ENCODE results near the gene NT5DC4. TPM values are rescaled to one million over a fixed set of nuclear protein-coding genes. Genes with fewer than 3 reads are reported as not detected.

Gene NT5DC4
- total RNA-seq, 1 experiment from 2014 or later, result 0.22 TPM

DNA sequence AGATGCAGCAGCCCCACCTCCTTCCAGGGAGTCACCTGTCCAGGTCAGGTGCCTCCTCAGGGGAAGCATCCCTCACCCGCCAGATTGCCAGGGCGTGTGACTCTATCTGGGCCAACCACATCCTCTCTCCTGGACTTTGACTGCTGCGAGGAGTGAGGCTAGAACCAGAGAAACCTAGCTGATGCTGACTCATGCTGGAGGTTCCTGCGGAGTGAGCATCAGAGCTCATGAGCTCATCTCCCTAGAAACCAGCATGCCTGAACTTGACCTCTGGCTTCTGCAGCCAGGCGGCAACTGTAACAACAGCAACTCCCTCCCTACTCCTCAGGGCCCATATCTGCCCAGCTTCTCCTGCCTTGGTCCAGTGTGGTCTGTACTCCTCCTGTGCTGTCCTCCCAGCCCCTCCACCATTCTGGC is 28.3 kb upstream of the NT5DC4 start (continued):
- TF ChIP-seq, protein P1, sequence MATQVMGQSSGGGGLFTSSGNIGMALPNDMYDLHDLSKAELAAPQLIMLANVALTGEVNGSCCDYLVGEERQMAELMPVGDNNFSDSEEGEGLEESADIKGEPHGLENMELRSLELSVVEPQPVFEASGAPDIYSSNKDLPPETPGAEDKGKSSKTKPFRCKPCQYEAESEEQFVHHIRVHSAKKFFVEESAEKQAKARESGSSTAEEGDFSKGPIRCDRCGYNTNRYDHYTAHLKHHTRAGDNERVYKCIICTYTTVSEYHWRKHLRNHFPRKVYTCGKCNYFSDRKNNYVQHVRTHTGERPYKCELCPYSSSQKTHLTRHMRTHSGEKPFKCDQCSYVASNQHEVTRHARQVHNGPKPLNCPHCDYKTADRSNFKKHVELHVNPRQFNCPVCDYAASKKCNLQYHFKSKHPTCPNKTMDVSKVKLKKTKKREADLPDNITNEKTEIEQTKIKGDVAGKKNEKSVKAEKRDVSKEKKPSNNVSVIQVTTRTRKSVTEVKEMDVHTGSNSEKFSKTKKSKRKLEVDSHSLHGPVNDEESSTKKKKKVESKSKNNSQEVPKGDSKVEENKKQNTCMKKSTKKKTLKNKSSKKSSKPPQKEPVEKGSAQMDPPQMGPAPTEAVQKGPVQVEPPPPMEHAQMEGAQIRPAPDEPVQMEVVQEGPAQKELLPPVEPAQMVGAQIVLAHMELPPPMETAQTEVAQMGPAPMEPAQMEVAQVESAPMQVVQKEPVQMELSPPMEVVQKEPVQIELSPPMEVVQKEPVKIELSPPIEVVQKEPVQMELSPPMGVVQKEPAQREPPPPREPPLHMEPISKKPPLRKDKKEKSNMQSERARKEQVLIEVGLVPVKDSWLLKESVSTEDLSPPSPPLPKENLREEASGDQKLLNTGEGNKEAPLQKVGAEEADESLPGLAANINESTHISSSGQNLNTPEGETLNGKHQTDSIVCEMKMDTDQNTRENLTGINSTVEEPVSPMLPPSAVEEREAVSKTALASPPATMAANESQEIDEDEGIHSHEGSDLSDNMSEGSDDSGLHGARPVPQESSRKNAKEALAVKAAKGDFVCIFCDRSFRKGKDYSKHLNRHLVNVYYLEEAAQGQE (IDR thresholded peaks at IDR 0.05; ENCODE audit: low read depth), result no peak
- peak; percentile 68 for TF ChIP-seq TCF7L2 (IDR thresholded peaks at IDR 0.05; ENCODE audit: borderline replicate concordance, extremely low read depth, insufficient read depth, insufficient read length)

DNA sequence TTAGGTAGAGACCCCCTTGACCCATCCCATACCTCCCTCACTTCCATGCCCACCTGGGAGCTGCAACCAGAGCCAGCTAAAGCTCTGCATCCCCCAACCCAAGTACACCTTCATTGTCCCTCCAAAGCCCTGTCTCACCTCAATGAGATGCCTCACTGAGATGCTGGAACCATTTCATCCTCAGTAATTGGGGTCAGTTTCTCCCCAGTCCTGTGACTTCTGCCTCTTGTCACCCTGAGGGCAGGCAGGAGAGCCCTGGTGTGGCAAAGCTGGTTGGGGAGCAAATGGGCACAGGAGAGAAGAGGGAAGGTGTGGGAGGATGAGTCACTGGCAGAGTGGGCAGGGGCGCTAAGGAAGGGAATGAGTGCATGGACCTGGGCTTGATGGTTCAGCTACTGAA is 27.9 kb upstream of the NT5DC4 start:
- Histone ChIP-seq H3K9me2 (ENCODE audit: insufficient read depth) (no peaks in the 10 kb centered on the region), H3K4me2 (ENCODE audit: low read length) (peak overlapping the region; percentile 75), H3K4me3 (replicated peaks in 1 of 2; ENCODE audit: low read depth in 1 of 2, low read length in 2 of 2) (peak overlapping the region in 1 of 2 experiments; percentile 34; a peak in 2 of 4 replicates), H3K9me3 (ENCODE audit: control insufficient read depth in 1 of 2, insufficient read depth in 1 of 2, low read depth in 1 of 2, low read length in 2 of 2) (no peaks in the 10 kb centered on the region), H3K4me1 (ENCODE audit: control insufficient read depth in 1 of 2, insufficient read depth in 2 of 2, low read length in 2 of 2) (peaks cover 38 to 49% of the 10 kb centered on the region in 2 experiments), H3K79me2 (ENCODE audit: insufficient read depth, low read length) (no peaks in the 10 kb centered on the region), H3K27me3 (ENCODE audit: insufficient read depth, low read length) (no peaks in the 10 kb centered on the region), H3K9ac (ENCODE audit: low read length) (peak overlapping the region; percentile 39), H3K27ac (ENCODE audit: low read depth, low read length) (peak overlapping the region; percentile 37), H2AFZ (ENCODE audit: low read depth, low read length, poor library complexity, severe bottlenecking) (peak overlapping the region; percentile 69), H3K36me3 (ENCODE audit: control insufficient read depth in 1 of 2, insufficient read depth in 2 of 2, low read length in 2 of 2) (no peaks in the 10 kb centered on the region), H4K20me1 (ENCODE audit: insufficient read depth) (no peaks in the 10 kb centered on the region)
- ChIA-PET RAD21 (ENCODE audit: low non-redundant PET in 1 of 2, low total read pairs in 2 of 2, uncharacterized antibody in 2 of 2, unreplicated experiment in 2 of 2) (interaction anchor here in 1 of 2 experiments (0.9 kb wide), 1 partner anchor 32 kb away, joined by 3 read pairs; no protein-coding TSS in a partner anchor), CTCF (interaction anchor here (0.9 to 1.1 kb wide), 3 partner anchors 10 to 66 kb away, joined by 4 to 8 read pairs (median 7); no protein-coding TSS in a partner anchor), POLR2A (interaction anchor here (0.9 to 2.1 kb wide), 5 partner anchors 14 to 100 kb away, joined by 3 to 11 read pairs (median 4); partner anchors contain the start of gene SLC20A1)
- TF ChIP-seq FOSL1 (IDR thresholded peaks at IDR 0.05; ENCODE audit: low read depth), result peak; percentile 31
- TF ChIP-seq JUND (IDR thresholded peaks at IDR 0.05), result peak; percentile 7; the same call in 1 of the 2 replicates
- TF ChIP-seq POLR2AphosphoS5 (IDR thresholded peaks at IDR 0.05; ENCODE audit: low read depth, low read length), result no peak
- TF ChIP-seq, protein P1 (IDR thresholded peaks at IDR 0.05; ENCODE audit: low read depth), result no peak
- peak; percentile 59; the same call in 1 of the 2 replicates for TF ChIP-seq EGR1 (IDR thresholded peaks at IDR 0.05; ENCODE audit: low read depth)
- TF ChIP-seq CBX3 (IDR thresholded peaks at IDR 0.05; ENCODE audit: low read depth), result no peak
- DNase-seq (ENCODE audit: low read depth, low spot score) (no peak), ATAC-seq (peak; percentile 10; the same call in 1 of the 2 replicates)
- intact Hi-C loops (cut with micrococcal nuclease), result no loop called here
- BruUV-seq (replicated peaks), result no TSS peak
